SK-N-SH treated with all-trans-retinoic acid at 6 μM for 48 hours (cell line): Measurements from ENCODE around the gene COL4A1.

ENCODE experiments used
- ARNTL ChIP-seq: fragments of 450-650 bp; formaldehyde crosslinking; IDR thresholded peaks from 2 replicates; pipeline ENCODE4 v1.5.0; 2020; ENCODE audit warnings: low read depth, mild to moderate bottlenecking, moderate library complexity, borderline replicate concordance
- RARB ChIP-seq: fragments of 250-450 bp; sonication (Bioruptor Pico); IDR thresholded peaks from 2 replicates; pipeline ENCODE4 v1.8.0; 2021; ENCODE audit warnings: mild to moderate bottlenecking, moderate library complexity
- ZNF70 ChIP-seq: fragments of 450-650 bp; formaldehyde crosslinking; IDR thresholded peaks from 2 replicates; pipeline ENCODE4 v1.5.0; 2020; ENCODE audit warnings: mild to moderate bottlenecking, moderate library complexity
- TF ChIP-seq, protein P1 (sequence below): fragments of 250-450 bp; sonication (Bioruptor Pico); IDR thresholded peaks from 2 replicates; pipeline ENCODE4 v1.8.0; 2020; ENCODE audit warnings: mild to moderate bottlenecking, moderate library complexity, borderline replicate concordance

DNA sequence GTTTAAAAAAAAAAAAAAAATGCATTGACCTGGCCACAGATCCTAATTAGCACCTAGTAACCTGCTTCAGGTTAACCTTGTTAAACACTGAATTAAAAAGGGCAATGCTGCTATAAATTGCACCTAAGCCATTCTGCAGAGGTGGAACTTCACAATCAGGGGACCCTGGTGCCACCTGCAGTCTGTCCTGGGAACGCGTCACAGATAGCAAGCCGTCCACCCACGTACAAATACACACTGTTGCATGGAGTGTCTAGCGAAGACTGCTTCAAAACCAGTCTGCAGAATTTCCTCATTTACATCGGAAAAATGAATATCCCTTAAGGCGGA is 169.3 kb downstream of the COL4A1 start:
- no peak for TF ChIP-seq ZNF70 (CRISPR knock-in tag)
- TF ChIP-seq ARNTL (CRISPR knock-in tag): no peak
- TF ChIP-seq, protein P1, sequence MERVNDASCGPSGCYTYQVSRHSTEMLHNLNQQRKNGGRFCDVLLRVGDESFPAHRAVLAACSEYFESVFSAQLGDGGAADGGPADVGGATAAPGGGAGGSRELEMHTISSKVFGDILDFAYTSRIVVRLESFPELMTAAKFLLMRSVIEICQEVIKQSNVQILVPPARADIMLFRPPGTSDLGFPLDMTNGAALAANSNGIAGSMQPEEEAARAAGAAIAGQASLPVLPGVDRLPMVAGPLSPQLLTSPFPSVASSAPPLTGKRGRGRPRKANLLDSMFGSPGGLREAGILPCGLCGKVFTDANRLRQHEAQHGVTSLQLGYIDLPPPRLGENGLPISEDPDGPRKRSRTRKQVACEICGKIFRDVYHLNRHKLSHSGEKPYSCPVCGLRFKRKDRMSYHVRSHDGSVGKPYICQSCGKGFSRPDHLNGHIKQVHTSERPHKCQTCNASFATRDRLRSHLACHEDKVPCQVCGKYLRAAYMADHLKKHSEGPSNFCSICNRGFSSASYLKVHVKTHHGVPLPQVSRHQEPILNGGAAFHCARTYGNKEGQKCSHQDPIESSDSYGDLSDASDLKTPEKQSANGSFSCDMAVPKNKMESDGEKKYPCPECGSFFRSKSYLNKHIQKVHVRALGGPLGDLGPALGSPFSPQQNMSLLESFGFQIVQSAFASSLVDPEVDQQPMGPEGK (CRISPR knock-in tag): no peak
- no peak for TF ChIP-seq RARB (CRISPR knock-in tag)
